ENCODE results near the gene DNAL1. TPM values are rescaled to one million over a fixed set of nuclear protein-coding genes. Genes with fewer than 3 reads are reported as not detected.

Gene DNAL1
- total RNA-seq, 4 donors from 2014 or later: 7.7 to 11.5 (median 8.1) TPM

DNA sequence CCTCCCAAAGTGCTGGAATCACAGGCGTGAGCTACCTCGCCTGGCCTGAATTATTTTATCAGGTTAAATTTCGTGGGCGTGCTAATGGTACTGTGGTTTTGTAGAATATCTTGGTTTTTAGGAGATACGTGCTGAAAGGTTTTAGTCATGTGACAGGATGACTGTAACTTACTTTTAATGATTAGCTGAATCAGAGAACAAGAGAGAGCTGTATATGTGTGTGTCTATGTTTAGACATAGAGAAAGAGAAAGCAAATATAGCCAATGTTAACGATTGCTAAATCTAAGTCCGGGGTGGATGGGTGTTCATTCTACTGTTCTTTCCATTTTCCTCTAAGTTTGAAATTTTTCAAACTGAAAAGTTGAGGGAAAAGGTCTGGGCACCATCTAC, 78.6 kb downstream of the DNAL1 start:
- ATAC-seq (ENCODE audit: low FRiP score): no peak
- no peak for DNase-seq (ENCODE audit: low spot score)
- TF ChIP-seq, protein P1, sequence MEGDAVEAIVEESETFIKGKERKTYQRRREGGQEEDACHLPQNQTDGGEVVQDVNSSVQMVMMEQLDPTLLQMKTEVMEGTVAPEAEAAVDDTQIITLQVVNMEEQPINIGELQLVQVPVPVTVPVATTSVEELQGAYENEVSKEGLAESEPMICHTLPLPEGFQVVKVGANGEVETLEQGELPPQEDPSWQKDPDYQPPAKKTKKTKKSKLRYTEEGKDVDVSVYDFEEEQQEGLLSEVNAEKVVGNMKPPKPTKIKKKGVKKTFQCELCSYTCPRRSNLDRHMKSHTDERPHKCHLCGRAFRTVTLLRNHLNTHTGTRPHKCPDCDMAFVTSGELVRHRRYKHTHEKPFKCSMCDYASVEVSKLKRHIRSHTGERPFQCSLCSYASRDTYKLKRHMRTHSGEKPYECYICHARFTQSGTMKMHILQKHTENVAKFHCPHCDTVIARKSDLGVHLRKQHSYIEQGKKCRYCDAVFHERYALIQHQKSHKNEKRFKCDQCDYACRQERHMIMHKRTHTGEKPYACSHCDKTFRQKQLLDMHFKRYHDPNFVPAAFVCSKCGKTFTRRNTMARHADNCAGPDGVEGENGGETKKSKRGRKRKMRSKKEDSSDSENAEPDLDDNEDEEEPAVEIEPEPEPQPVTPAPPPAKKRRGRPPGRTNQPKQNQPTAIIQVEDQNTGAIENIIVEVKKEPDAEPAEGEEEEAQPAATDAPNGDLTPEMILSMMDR (IDR thresholded peaks at IDR 0.05): no peak

DNA sequence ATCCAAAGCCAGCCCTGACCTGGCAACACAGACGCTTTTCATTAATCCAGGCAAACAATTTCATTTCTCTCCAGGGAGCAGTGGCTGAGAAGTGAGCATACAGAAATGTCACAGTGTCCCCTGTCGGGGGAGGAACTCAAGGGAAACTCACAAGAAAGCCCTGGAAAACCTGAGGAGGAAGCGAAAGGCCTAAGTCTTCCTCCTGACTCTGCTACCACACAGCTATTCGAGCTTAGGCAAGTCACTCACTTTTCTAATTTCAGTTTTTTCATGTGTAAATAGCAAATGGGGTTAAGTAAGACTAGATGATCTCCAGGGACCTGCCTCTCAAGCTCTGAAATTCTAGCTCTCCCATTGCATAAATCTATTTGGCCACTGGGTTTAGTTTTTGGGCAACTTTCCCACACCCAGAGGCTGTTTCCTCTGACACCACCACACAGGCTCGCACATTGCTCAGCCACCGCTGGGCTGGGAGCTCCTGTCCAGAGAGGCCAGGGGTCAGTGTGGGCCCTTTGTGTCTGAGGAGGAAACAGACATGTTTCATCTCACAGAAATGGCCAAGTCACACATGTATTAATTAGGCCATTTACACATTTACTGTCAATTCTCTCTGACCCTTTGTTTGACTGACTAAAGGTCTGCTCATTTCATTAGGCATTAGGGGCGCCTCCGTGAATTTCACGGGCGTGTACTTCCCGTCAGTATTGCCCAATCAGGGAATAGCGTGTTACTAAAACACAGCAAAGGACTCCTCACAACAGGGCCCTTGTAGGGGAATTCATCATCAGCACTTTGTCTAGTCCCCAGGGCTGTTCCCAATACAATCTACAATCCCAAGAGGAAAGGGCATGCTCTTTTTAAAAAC, 79.2 kb downstream of the DNAL1 start:
- DNase-seq (ENCODE audit: low spot score): peak; percentile 64
- peak; percentile 87 for ATAC-seq (ENCODE audit: low FRiP score)
- TF ChIP-seq, protein P1 (IDR thresholded peaks at IDR 0.05): no peak

DNA sequence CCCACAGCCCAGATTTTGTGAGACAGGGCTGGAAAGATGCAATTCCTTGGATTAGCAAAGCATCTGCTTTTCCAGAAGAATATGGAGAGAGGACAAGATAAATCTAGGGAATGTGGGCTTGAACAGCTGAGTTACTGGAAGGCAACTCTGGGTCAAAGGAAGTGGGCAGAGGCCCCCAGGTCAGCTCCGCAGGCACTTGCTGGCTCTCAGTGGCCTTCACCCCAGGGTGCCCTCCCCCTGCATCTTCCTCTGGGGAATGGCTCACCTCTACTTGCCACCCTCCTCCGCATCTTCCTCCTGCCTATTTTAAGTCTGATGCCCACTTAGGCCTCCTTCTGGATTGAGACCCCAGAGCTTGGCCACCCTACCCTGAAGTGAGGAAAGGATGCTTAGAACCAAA, 79.9 kb downstream of the DNAL1 start:
- TF ChIP-seq, protein P1 (IDR thresholded peaks at IDR 0.05): no peak
- ATAC-seq (ENCODE audit: low FRiP score) (no peak), DNase-seq (ENCODE audit: low spot score) (no peak)

DNA sequence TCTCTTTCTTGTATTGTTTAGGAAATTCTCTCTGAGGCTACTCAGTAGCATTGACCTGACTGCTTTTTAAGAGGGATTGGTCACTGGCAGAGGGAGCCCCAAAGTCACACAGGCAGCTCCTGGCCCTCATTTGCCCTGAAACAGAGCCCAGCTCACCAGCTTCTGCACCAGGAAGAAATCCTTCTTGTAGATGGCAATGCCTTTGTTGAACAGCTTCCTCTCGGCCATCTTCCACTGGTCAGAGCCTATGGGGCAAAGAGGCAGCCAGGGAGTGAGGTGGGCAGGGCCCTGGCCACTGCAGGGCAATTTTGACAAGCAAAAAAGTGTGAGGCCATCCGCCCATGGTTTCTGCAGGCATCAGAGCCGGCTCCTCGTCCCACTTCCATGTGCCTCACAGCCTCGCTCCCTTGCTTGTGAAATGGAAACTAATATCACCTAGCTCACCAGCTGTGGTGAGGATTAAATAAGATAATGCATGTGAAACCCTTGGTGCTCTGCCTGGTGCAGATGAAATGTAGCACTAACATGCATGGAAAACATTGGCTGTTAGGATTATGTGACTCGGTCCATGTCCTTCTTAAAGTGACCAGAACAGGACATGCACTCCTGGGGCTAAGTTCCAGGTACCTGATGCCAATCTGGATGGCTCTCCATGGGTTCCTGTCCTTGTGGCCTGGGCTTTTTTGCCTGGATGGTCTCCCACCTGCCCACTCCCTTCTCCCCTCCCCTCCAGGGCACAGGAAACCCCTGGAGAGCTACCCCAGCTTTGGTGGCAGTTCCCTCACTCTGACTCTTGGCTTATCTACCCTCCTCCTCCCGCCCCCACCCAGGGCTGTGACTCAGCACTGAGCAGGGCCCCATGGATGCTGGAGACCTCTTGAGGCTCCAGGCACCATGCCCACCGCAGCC, 80.6 kb downstream of the DNAL1 start:
- TF ChIP-seq, protein P1 (IDR thresholded peaks at IDR 0.05): no peak
- DNase-seq (ENCODE audit: low spot score) (no peak), ATAC-seq (ENCODE audit: low FRiP score) (no peak)

DNA sequence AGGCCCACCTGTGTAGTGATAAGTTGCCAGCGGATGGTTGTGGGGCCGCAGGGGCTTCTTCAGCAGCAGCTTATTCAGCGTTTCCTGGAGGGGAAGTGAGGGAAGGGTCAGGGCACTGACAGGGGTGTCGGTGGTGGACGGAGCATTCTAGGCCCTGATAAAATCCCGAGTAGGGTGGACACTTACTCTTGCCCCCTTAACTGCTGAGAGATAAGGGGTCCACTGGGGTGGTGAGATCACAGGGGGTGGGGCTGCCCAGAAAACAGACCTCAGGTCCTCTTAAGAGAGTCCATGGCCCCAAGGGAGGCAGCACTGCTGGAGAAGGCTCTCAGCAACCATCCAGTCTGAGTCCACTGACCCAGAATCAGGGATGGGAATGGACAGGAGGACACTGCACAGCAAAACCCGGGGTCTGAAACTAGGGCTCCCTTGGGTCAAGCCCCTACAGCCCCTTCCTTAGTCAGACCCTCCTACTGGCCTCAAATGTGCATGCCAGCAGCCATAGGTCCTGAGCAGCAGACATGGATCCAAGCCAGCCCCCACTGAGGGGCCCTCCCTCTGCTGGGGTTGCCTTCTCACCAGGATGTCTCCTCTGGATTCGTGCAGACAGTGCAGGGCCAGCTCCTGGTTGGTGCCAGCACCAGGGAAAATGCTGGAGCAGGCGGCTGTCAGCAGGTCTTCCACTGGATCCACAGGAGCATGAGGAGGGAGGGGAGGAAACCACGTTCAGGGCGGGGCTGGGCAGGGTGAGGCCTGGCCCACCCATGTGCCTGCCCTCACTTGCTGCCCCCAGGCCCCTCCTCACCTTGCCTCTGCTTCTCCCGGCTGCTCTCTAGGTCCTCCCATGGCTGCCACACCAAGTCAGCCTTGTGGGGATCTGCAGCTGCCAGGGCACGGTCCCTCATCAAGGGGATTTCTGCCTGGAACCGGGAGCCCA, 81.5 kb downstream of the DNAL1 start:
- DNase-seq (ENCODE audit: low spot score) (no peak), ATAC-seq (ENCODE audit: low FRiP score) (no peak)
- TF ChIP-seq, protein P1 (IDR thresholded peaks at IDR 0.05): no peak

DNA sequence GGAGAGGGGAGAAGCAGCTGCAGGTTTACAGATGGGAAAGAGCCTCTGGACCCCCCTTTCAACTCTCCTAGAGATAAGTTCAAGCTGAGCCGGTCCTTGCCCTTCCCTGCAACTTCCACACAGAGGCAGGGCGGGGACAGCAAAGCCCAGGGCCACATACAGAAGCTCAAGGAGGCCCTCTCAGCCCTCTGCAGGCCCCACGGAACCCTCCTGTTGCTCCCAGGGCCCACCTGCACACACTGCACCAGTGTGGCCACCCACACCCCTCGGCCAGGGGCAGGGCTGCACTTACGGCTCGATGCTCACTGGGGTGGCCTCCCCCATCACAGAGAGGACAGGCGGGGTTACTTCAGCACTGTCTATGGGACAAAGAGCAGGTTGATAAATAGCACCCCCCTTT, 82.4 kb downstream of the DNAL1 start:
- ATAC-seq (ENCODE audit: low FRiP score) (no peak), DNase-seq (ENCODE audit: low spot score) (no peak)
- TF ChIP-seq, protein P1 (IDR thresholded peaks at IDR 0.05): no peak

All from omental fat pad (tissue), 4 donors.